ENCODE measurements around the gene NHERF1. TPM values are rescaled to one million over a fixed set of nuclear protein-coding genes. Genes with fewer than 3 reads are reported as not detected.

Gene NHERF1
- total and polyA plus RNA-seq, 2 of the 13 experiments (the other 11 are each of a cell fraction or from before 2014, with no cell fraction given), result 169 to 269 TPM

DNA sequence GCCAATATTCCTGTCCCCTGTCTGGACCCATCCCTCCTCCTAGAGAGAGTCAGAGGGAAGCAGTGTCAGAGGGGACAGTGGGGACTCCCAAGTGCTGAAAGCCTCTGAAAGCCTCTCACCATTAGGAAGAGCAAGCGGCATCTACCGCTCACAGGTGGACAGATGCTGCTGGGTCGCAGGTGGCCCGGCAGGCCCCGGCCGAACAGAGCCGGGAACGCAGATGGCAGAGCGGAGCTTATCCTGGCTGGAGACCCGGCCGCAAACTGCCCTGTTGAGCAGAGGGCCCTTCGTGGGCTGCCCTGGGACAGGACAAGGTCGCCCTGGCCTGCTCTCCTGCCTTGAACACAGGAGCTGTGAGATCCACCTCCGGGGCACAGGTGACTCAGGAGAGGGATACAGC is 50.7 kb downstream of the NHERF1 start:
- no peak for TF ChIP-seq ATF7 (IDR thresholded peaks at IDR 0.05)
- no peak for TF ChIP-seq ATF7 (CRISPR knock-in tag; IDR thresholded peaks at IDR 0.05)
- no peak for TF ChIP-seq MYC (CRISPR knock-in tag; IDR thresholded peaks at IDR 0.05; ENCODE audit: borderline replicate concordance)
- TF ChIP-seq, protein P1, sequence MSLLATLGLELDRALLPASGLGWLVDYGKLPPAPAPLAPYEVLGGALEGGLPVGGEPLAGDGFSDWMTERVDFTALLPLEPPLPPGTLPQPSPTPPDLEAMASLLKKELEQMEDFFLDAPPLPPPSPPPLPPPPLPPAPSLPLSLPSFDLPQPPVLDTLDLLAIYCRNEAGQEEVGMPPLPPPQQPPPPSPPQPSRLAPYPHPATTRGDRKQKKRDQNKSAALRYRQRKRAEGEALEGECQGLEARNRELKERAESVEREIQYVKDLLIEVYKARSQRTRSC (CRISPR knock-in tag; IDR thresholded peaks at IDR 0.05; ENCODE audit: low read depth), result no peak
- no peak for TF ChIP-seq ZNF570 (CRISPR knock-in tag; IDR thresholded peaks at IDR 0.05; ENCODE audit: borderline replicate concordance)
- TF ChIP-seq, protein P2, sequence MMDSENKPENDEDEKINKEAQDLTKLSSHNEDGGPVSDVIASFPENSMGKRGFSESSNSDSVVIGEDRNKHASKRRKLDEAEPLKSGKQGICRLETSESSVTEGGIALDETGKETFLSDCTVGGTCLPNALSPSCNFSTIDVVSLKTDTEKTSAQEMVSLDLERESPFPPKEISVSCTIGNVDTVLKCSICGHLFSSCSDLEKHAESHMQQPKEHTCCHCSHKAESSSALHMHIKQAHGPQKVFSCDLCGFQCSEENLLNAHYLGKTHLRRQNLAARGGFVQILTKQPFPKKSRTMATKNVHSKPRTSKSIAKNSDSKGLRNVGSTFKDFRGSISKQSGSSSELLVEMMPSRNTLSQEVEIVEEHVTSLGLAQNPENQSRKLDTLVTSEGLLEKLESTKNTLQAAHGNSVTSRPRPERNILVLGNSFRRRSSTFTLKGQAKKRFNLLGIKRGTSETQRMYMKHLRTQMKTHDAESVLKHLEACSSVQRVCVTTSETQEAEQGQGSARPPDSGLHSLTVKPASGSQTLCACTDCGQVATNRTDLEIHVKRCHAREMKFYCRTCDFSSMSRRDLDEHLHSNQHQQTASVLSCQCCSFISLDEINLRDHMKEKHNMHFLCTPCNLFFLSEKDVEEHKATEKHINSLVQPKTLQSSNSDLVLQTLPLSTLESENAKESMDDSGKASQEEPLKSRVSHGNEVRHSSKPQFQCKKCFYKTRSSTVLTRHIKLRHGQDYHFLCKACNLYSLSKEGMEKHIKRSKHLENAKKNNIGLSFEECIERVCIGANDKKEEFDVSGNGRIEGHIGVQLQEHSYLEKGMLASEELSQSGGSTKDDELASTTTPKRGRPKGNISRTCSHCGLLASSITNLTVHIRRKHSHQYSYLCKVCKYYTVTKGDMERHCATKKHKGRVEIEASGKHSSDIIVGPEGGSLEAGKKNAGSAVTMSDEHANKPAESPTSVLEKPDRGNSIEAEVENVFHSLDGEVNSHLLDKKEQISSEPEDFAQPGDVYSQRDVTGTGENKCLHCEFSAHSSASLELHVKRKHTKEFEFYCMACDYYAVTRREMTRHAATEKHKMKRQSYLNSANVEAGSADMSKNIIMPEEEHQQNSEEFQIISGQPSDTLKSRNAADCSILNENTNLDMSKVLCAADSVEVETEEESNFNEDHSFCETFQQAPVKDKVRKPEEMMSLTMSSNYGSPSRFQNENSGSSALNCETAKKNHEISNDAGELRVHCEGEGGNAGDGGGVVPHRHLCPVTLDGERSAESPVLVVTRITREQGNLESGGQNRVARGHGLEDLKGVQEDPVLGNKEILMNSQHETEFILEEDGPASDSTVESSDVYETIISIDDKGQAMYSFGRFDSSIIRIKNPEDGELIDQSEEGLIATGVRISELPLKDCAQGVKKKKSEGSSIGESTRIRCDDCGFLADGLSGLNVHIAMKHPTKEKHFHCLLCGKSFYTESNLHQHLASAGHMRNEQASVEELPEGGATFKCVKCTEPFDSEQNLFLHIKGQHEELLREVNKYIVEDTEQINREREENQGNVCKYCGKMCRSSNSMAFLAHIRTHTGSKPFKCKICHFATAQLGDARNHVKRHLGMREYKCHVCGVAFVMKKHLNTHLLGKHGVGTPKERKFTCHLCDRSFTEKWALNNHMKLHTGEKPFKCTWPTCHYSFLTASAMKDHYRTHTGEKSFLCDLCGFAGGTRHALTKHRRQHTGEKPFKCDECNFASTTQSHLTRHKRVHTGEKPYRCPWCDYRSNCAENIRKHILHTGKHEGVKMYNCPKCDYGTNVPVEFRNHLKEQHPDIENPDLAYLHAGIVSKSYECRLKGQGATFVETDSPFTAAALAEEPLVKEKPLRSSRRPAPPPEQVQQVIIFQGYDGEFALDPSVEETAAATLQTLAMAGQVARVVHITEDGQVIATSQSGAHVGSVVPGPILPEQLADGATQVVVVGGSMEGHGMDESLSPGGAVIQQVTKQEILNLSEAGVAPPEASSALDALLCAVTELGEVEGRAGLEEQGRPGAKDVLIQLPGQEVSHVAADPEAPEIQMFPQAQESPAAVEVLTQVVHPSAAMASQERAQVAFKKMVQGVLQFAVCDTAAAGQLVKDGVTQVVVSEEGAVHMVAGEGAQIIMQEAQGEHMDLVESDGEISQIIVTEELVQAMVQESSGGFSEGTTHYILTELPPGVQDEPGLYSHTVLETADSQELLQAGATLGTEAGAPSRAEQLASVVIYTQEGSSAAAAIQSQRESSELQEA (CRISPR knock-in tag; IDR thresholded peaks at IDR 0.05; ENCODE audit: not compliant biosample characterization), result no peak
- TF ChIP-seq GATAD2A (CRISPR knock-in tag; IDR thresholded peaks at IDR 0.05), result no peak
- TF ChIP-seq ETV6 (CRISPR knock-in tag; conservative IDR thresholded peaks at IDR 0.05), result no peak
- TF ChIP-seq, protein P3, sequence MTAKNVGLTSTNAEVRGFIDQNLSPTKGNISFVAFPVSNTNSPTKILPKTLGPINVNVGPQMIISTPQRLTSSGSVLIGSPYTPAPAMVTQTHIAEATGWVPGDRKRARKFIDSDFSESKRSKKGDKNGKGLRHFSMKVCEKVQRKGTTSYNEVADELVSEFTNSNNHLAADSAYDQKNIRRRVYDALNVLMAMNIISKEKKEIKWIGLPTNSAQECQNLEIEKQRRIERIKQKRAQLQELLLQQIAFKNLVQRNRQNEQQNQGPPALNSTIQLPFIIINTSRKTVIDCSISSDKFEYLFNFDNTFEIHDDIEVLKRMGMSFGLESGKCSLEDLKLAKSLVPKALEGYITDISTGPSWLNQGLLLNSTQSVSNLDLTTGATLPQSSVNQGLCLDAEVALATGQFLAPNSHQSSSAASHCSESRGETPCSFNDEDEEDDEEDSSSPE (CRISPR knock-in tag; IDR thresholded peaks at IDR 0.05), result no peak
- POLR2A ChIA-PET, result no interaction called here
- H3K27me3 ChIP-seq (ENCODE audit: control insufficient read depth in 1 of 2, insufficient read depth in 2 of 2, low read length in 2 of 2), result no peaks in the 10 kb centered on the region
- ATAC-seq, result no peak
- 100% methylated on average over 1 of the region's 14 CpGs for WGBS (ENCODE audit: low lambda C conversion rate)
- CTCF ChIA-PET (ENCODE audit: low intra/inter-chr PET ratio, low total read pairs), result no interaction called here
- in situ Hi-C loops (cut with HindIII; ENCODE audit: extremely low pct_ligation_motif_present, low pct_unique_long_range_greater_than_20kb) (no loop called here), intact Hi-C loops (cut with micrococcal nuclease; ENCODE audit: unreplicated experiment) (no loop called here)
- H3K4me3 ChIP-seq (replicated peaks in 1 of 3; ENCODE audit: insufficient read depth in 1 of 3, low read depth in 2 of 3, low read length in 3 of 3), result no peak overlapping the region
- no peak overlapping the region for H3K9ac ChIP-seq (ENCODE audit: insufficient read depth, low read depth, low read length)
- no TSS peak for BruUV-seq (replicated peaks)
- no peak overlapping the region for H3K4me2 ChIP-seq (ENCODE audit: low read depth, low read length)
- DNase-seq (ENCODE audit: low spot score), result no peak
- H3K27ac ChIP-seq (ENCODE audit: extremely low read length, insufficient read depth, low read length), result no peak overlapping the region
- H2AFZ ChIP-seq (ENCODE audit: low read length), result no peak overlapping the region
- FAIRE-seq, result no peak
- no peaks in the 10 kb centered on the region for H4K20me1 ChIP-seq (ENCODE audit: insufficient read depth, low read length)
- peaks cover 20 to 25% of the 10 kb centered on the region in 2 experiments for H3K36me3 ChIP-seq (replicated peaks in 1 of 2; ENCODE audit: control insufficient read depth in 1 of 2, insufficient read depth in 2 of 2, low read length in 2 of 2)
- H3K4me1 ChIP-seq (ENCODE audit: insufficient read depth, low read length), result peaks cover 14% of the 10 kb centered on the region; the same call in 1 of the 2 replicates
- no peaks in the 10 kb centered on the region for H3K9me3 ChIP-seq (ENCODE audit: low read length)
- no peaks in the 10 kb centered on the region for H3K79me2 ChIP-seq (ENCODE audit: insufficient read depth, low read length)
